Natural killer cell treated with Interleukin-12 subunit alpha and Interleukin-12 subunit beta and Interleukin-15 and Interleukin-18, amount 100 ng/mL, for 72 hours (primary cell): Measurements from ENCODE around the gene TENM3. TPM values are rescaled to one million over a fixed set of nuclear protein-coding genes. Genes with fewer than 3 reads are reported as not detected.

Experiments used
- ATAC-seq, 2 donors: fragments of 150-1000 bp; cut with Tn5 transposase in 1 of 2; sonication (Bioruptor Pico), chemical (Tn5 transposase) in 1 of 2; 2 replicates each; pipeline ENCODE4 v1.10.0; 2021
- DNase-seq: peaks from one replicate; pipeline ENCODE4 v3.0.0; 2022; ENCODE audit warnings: low spot score
- H3K27ac Mint-ChIP-seq, 2 donors: 1 replicate in 1 of 2; 2 replicates in 1 of 2; pipeline ENCODE4 v1.8.0; 2022; ENCODE audit warnings: mixed read lengths in 2 of 2, mild to moderate bottlenecking in 1 of 2, moderate library complexity in 1 of 2
- H3K27me3 Mint-ChIP-seq, 2 donors: 1 replicate in 1 of 2; 2 replicates in 1 of 2; pipeline ENCODE4 v1.8.0; 2022; ENCODE audit warnings: mixed read lengths in 2 of 2
- H3K36me3 Mint-ChIP-seq: one replicate; pipeline ENCODE4 v1.8.0; 2022; ENCODE audit warnings: mixed read lengths
- H3K4me1 Mint-ChIP-seq, 2 donors: 1 replicate in 1 of 2; 2 replicates in 1 of 2; pipeline ENCODE4 v1.8.0; 2022; ENCODE audit warnings: low read depth in 2 of 2, mixed read lengths in 2 of 2, mild to moderate bottlenecking in 1 of 2
- H3K4me3 Mint-ChIP-seq: one replicate; pipeline ENCODE4 v1.8.0; 2022; ENCODE audit warnings: mixed read lengths
- H3K9me3 Mint-ChIP-seq: 2 replicates; pipeline ENCODE4 v1.8.0; 2022; ENCODE audit warnings: mixed read lengths
- total RNA-seq, 2 donors: library from RNA; stranded (reverse); gene quantifications; one replicate each; pipeline ENCODE4 v1.2.3, GENCODE V29; 2022

The TENM3 gene
- total RNA-seq, 2 donors from 2014 or later = not detected

DNA sequence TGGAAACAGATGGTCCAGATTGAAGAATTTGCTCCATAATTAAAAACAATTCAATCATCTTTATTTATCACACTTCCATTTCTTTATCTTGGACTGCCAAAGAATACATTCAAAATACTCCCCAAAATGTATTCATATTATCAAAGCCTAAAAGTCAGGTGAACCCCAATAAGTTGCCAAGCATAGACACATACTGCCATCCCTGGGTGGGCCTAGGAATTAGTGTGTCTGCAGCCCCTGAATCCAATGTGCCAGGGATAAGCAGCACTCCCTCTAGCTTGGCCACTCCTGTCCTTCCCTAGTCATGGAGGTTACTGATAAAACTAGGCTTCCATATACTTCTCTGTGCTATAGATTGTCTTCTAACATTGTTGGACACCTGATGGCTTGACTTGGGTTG lies 199.9 kb downstream of the TENM3 start:
- ATAC-seq (no peak), DNase-seq (no peak)
- Mint-ChIP-seq H3K27ac (no peak overlapping the region), H3K4me1 (peaks cover 6 to 7% of the 10 kb centered on the region in 2 donors), H3K4me3 (no peak overlapping the region), H3K9me3 (no peaks in the 10 kb centered on the region), H3K27me3 (peaks cover 21 to 58% of the 10 kb centered on the region in 2 donors), H3K36me3 (peaks cover 10% of the 10 kb centered on the region)

DNA sequence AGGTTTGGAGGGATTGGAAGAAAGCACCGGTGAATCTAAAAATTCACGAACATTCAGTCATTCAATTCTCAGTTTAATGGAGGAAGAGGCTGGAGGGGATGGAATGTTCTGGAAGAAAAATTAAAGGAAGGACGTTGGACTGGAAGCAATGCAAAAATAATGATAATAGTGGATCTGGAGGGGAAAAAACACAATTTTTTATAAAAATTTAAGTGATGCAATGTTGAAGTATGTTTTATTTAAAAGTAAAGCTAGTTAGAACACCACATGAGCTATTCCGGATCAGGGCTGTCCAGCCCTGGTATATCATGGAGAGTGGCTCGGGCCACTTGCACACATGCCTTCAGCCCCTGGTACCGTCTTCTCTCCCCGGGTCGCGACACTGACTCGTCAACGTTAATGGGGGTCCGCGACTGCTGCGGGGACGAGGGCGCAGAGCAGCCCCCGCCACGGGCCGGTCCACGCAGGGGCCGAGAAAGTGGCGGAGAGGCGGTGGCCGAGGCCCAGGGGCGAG lies 204.6 kb downstream of the TENM3 start:
- DNase-seq (no peak), ATAC-seq (peak in 1 of 2 donors; percentile 46)
- Mint-ChIP-seq H3K4me1 (peaks cover 7 to 10% of the 10 kb centered on the region in 2 donors), H3K27me3 (peaks cover 48 to 72% of the 10 kb centered on the region in 2 donors), H3K4me3 (peak overlapping the region; percentile 67), H3K9me3 (no peaks in the 10 kb centered on the region), H3K36me3 (peaks cover 10% of the 10 kb centered on the region), H3K27ac (no peak overlapping the region)

DNA sequence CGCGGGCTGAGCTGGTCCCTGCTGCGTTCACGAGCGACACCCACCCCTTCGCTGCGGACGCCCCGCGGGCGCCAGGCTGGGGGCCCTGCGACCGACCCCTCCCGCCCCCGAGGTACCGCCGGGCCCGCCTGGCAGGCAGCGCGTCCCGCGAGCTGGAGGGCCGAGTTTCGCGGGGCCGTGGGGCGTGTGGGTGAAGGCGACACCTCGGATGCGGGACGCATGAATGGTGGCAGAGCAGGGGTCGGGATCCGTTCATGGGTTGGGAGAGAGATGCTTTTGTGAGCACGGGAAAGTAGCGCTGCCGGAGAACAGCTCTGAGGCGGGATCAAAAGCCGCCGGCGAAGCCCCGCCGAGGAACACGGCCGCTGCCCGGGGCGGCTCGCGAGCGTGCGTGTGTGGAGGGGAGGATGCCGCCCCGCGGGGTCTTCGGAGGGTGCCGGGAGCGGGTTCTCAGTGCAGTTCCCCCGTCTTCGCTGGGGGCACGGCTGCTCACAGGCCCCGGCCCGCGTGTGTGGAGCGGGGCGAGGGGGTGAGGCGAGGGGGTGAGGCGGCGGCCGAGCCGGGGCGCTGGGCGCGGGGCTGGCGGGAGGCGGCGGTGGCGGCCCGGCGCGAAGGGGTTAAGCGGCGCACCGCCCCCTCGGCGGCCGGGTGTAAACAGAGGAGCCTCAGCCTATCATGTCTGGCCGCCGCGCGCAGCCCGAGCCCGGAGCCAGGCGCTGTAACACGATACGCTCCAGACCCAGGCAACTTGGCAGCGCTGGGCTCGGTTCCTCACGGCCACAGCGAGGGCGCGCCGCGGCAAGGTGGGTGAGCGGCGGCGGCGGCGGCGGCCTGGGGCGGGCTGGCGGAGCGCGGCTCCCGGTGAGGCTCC lies 205.3 kb downstream of the TENM3 start:
- Mint-ChIP-seq H3K9me3 (no peaks in the 10 kb centered on the region), H3K36me3 (peaks cover 10% of the 10 kb centered on the region), H3K27ac (no peak overlapping the region), H3K4me1 (peaks cover 7 to 10% of the 10 kb centered on the region in 2 donors), H3K4me3 (peak overlapping the region; percentile 52), H3K27me3 (peaks cover 45 to 66% of the 10 kb centered on the region in 2 donors)
- peak; percentile 82 to 90 for ATAC-seq
- DNase-seq = peak; percentile 60

DNA sequence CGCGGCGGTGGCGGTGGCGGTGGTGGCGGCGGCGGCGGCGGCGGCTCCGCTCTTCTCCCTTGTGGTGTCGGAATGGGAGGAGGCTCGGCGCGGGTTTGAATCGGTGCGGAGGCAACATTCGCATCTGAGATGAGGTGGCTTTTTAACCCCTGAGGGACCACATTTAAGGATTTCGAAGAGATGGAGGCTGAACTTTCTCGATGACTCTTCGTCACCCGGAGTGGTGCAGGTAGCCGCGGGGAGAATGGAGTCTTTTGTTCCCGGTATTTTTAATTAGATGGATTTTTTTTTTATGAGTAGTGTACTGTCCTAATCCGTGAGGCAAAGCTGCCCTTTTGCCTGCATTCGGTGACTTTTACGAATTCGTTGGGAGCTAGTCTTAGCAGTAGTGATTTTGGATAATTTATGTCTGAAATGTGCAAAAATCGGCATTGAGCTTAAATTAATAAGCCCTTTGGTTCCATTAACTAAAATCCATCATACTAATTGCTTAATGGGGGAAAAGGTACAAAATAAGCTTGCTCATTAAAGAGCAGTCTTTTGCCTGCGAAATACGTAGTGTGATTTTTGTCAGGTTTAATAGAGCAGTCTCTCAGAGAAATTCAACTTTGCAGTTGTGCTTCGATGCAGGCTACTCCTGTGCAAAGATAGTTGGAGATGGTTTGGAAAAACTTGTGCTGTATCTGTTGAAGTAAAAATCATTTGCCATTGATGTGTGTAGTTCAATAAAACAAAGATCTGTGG lies 206.2 kb downstream of the TENM3 start:
- H3K27ac Mint-ChIP-seq = no peak overlapping the region
- ATAC-seq (no peak), DNase-seq (no peak)
- no peaks in the 10 kb centered on the region for H3K9me3 Mint-ChIP-seq
- no peak overlapping the region for H3K4me3 Mint-ChIP-seq
- peaks cover 10% of the 10 kb centered on the region for H3K36me3 Mint-ChIP-seq
- H3K4me1 Mint-ChIP-seq = peaks cover 7 to 10% of the 10 kb centered on the region in 2 donors
- H3K27me3 Mint-ChIP-seq = peaks cover 45 to 63% of the 10 kb centered on the region in 2 donors

DNA sequence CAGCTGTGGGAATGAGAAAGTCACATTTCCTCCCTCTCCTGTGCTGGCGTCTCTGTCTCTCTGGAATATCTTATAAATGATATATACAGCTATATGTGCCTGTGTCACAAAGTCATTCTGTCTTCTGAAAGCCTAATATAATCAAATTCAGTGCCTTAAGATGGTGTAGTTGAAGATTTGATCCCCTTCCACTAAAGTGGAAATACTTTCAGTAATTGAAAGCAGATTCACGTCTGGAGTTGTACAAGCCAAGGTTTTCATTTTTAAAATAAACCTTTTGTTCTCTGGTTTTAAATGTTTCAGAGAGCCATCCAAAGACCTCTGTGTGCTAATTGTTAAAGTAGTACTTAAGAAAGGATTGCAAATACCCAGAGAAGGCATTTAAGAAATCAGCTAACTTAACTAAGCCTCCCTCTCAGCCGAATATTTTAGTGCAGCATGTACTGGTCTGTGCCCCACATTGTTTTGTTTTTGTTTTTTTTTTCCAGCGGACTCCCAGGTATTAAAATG lies 206.8 kb downstream of the TENM3 start:
- ATAC-seq = no peak
- peaks cover 45 to 62% of the 10 kb centered on the region in 2 donors for H3K27me3 Mint-ChIP-seq
- no peak for DNase-seq
- no peak overlapping the region for H3K4me3 Mint-ChIP-seq
- H3K36me3 Mint-ChIP-seq = peaks cover 10% of the 10 kb centered on the region
- H3K27ac Mint-ChIP-seq = no peak overlapping the region
- H3K9me3 Mint-ChIP-seq = no peaks in the 10 kb centered on the region
- H3K4me1 Mint-ChIP-seq = peaks cover 7 to 10% of the 10 kb centered on the region in 2 donors

DNA sequence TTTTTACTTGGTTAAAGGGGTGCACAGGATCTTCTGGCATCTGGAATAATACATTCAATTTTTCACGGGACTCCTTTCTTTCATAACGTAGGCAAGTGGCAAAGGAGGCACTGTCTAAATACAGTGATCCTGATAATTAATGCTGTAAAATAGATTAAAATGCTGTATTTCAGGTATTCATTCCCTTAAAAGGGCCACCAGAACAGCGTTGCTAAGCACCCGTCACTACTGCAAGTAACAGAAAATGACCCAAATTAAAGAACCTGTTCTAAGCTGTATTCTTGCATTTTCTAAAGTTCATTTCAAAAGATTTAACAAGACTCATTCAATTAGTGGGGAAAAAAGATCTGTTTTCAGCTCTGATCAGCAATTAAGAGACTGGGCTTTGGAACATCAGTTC lies 208.2 kb downstream of the TENM3 start:
- no peak for DNase-seq
- Mint-ChIP-seq H3K27me3 (peaks cover 45 to 58% of the 10 kb centered on the region in 2 donors), H3K9me3 (no peaks in the 10 kb centered on the region), H3K36me3 (peaks cover 10% of the 10 kb centered on the region), H3K4me3 (no peak overlapping the region), H3K27ac (no peak overlapping the region), H3K4me1 (peaks cover 7 to 10% of the 10 kb centered on the region in 2 donors)
- no peak for ATAC-seq

DNA sequence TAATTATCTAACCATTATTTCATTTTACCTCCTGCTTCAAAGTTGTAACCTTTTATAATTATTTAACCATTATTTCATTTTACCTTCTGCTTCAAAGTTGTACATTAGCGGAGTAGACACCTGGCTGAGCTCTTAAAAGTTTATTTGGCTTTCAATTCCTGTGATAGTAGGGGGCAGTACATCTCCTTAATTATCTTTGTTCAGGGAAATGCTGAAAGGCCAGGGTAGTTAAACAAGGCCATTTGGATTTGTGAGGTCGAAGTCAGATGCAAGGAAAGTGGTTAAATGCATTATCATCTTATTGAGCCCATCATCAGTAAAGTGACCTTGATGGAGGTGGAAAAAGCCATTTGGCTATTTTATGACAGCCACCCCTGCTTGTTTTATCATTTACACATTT lies 210.6 kb downstream of the TENM3 start:
- ATAC-seq (no peak), DNase-seq (no peak)
- H3K4me3 Mint-ChIP-seq = no peak overlapping the region
- H3K4me1 Mint-ChIP-seq = peaks cover 0 to 4% of the 10 kb centered on the region in 2 donors
- H3K27me3 Mint-ChIP-seq = peaks cover 30 to 41% of the 10 kb centered on the region in 2 donors
- no peaks in the 10 kb centered on the region for H3K36me3 Mint-ChIP-seq
- H3K27ac Mint-ChIP-seq = no peak overlapping the region
- no peaks in the 10 kb centered on the region for H3K9me3 Mint-ChIP-seq

DNA sequence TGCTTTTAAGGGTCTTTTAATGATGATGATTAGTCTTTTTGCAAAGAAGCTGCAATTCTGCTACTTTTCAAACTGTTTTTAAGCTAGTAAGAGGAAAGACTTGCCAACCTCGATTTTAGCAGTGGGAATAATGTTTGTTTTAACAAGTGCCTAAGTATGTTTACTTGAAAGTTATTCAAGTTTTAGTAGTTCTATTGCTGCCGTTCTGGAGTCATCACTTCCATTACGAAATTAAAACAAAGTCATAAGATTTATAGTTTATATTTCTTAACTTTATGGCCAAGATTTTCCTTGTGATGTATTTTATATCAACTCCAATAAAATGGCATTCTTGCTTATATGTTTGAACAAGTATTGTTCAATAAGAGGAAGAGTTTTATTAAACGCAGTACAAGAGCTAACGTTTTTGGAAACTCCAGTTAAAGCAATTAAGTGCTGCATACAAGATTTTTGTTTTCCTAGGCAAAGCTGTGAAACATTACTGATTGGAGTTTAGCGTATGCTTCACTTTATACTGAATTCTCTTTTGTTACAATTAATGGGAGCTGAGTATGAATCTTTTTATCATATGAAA lies 211.3 kb downstream of the TENM3 start:
- no peaks in the 10 kb centered on the region for H3K9me3 Mint-ChIP-seq
- H3K27ac Mint-ChIP-seq = no peak overlapping the region
- DNase-seq (no peak), ATAC-seq (no peak)
- no peak overlapping the region for H3K4me3 Mint-ChIP-seq
- H3K4me1 Mint-ChIP-seq = no peaks in the 10 kb centered on the region
- H3K36me3 Mint-ChIP-seq = no peaks in the 10 kb centered on the region
- H3K27me3 Mint-ChIP-seq = peaks cover 26 to 36% of the 10 kb centered on the region in 2 donors

DNA sequence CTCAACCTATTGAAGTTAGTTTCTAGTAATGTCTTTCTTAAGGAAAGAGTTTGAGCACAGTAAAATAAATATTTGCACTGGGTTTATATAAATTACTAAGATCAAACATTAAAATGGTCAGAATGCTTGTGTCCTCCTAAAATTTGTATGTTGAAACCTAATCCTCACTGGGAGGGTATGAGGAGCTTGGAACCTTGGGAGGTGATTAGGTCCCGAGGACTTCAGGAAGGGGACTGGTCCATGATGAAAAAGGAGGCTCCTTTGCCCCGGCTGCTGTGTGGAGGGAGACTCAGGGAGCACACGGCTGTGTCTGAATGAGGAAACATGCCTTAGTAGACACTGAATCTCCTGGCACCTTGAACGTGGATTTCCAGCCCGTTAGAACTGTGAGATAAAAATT lies 221.9 kb downstream of the TENM3 start:
- Mint-ChIP-seq H3K4me3 (no peak overlapping the region), H3K27me3 (peaks cover 6 to 14% of the 10 kb centered on the region in 2 donors), H3K36me3 (no peaks in the 10 kb centered on the region), H3K27ac (no peak overlapping the region), H3K9me3 (no peaks in the 10 kb centered on the region), H3K4me1 (no peaks in the 10 kb centered on the region)
- ATAC-seq (no peak), DNase-seq (no peak)

DNA sequence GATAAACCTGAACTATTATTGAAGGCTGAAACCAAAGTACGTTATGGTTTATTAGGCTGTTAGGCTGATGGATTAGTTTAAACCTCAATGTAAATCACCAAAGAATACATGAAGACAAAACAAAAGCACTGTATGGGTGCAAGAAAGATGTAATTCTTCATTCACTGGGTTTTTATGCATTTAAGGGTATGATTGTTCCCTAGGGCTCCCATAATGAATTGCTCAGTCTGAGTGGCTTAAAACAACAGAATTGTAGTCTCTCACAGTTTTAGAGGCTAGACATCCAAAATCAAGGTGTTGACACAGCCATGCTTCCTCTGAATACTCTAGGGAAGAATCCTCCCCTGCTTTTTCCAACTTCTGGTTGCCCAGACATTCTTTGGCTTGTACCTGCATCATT lies 222.8 kb downstream of the TENM3 start:
- no peaks in the 10 kb centered on the region for H3K9me3 Mint-ChIP-seq
- no peak for DNase-seq
- no peaks in the 10 kb centered on the region for H3K4me1 Mint-ChIP-seq
- no peak overlapping the region for H3K27ac Mint-ChIP-seq
- no peaks in the 10 kb centered on the region for H3K36me3 Mint-ChIP-seq
- H3K4me3 Mint-ChIP-seq = no peak overlapping the region
- H3K27me3 Mint-ChIP-seq = peaks cover 4 to 13% of the 10 kb centered on the region in 2 donors
- no peak for ATAC-seq

DNA sequence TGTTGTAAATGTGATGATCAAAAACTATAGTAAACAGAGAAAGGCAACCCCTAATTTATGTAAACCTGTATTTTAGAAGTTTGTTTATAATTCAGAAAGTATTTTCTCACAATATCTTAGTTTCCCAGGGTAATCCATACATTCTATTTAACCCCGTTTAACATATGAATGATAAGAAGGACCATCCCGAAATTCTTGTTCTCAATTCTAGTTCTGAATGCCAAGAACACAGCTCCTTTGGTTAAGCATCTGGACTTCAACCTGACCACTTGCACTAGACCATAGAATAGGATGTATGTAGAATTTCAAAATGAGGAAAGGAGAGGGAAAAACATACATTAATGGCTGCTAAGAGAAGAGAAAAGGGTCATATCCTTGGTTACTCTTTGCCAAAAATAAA lies 227.0 kb downstream of the TENM3 start:
- DNase-seq = no peak
- Mint-ChIP-seq H3K27ac (no peak overlapping the region), H3K4me3 (no peak overlapping the region), H3K4me1 (no peaks in the 10 kb centered on the region), H3K9me3 (no peaks in the 10 kb centered on the region), H3K27me3 (peaks cover 0 to 4% of the 10 kb centered on the region in 2 donors), H3K36me3 (no peaks in the 10 kb centered on the region)
- ATAC-seq = no peak

DNA sequence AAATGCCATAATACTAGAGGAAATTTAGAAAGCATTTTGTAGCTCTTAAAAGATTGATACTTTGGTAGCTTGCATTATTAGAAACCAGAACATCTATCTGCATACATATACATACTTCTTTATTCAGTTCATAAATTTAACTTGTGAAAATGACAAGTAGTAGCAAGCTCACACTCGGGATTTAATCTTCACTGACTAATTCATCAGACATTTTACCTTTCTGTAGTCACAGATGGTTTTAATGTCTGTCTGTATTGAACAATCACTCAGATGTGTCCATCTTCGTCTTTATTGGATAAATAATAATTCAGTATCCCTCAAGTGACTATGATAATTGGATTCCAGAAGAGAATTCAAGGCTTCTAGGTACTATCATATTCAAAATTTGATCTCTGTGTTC lies 232.3 kb downstream of the TENM3 start:
- peaks cover 2 to 6% of the 10 kb centered on the region in 2 donors for H3K27me3 Mint-ChIP-seq
- DNase-seq (no peak), ATAC-seq (no peak)
- no peaks in the 10 kb centered on the region for H3K9me3 Mint-ChIP-seq
- no peaks in the 10 kb centered on the region for H3K36me3 Mint-ChIP-seq
- no peak overlapping the region for H3K27ac Mint-ChIP-seq
- no peak overlapping the region for H3K4me3 Mint-ChIP-seq
- no peaks in the 10 kb centered on the region for H3K4me1 Mint-ChIP-seq

DNA sequence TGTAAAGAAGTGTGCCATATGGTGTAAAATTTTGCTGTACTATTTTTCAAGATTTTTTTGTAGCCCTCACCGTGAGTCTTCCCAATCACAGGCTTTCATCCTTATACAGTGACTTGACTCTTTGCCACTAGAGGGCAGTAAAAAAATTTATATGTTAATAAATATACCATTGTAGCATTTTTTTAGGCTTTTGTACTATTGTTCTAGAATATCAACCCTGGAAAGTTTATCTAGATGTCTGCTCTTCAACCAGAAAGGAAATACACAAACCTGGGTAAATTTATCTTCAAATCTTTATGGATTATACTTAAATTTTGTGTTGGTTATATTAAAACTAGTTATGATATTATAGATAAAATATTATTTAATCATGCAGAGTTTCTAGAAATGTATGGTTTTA lies 235.3 kb downstream of the TENM3 start:
- Mint-ChIP-seq H3K4me3 (no peak overlapping the region), H3K27ac (no peak overlapping the region), H3K27me3 (peaks cover 2 to 6% of the 10 kb centered on the region in 2 donors), H3K9me3 (no peaks in the 10 kb centered on the region), H3K36me3 (no peaks in the 10 kb centered on the region), H3K4me1 (no peaks in the 10 kb centered on the region)
- DNase-seq = no peak
- ATAC-seq = no peak
